HUES64 (cell line): Measurements from ENCODE around the gene RPL13A.
"Not testable (repeated sequence)": the region's sequence is repeated elsewhere in the genome, so short reads cannot be mapped to it uniquely, and the experiment has no call there.

Source experiments
- H3K27ac ChIP-seq: 2 replicates; pipeline ENCODE4 v1.7.0; 2013; ENCODE audit warnings: low read depth, low read length, inconsistent platforms
- H3K27me3 ChIP-seq: 2 replicates; pipeline ENCODE4 v1.6.1; 2013; ENCODE audit warnings: mild to moderate bottlenecking, low read length; ENCODE audit not compliant: insufficient read depth
- H3K36me3 ChIP-seq: 2 replicates; pipeline ENCODE4 v1.6.1; 2013; ENCODE audit warnings: mild to moderate bottlenecking, low read length; ENCODE audit not compliant: insufficient read depth
- H3K4me1 ChIP-seq: 2 replicates; pipeline ENCODE4 v1.6.1; 2013; ENCODE audit warnings: mild to moderate bottlenecking, low read length, moderate library complexity; ENCODE audit not compliant: insufficient read depth
- H3K4me3 ChIP-seq: 2 replicates; pipeline ENCODE4 v1.5.1; 2013; ENCODE audit warnings: mild to moderate bottlenecking, low read length, moderate library complexity
- H3K9ac ChIP-seq: 2 replicates; pipeline ENCODE4 v1.6.1; 2013; ENCODE audit warnings: mild to moderate bottlenecking, low read depth, low read length
- H3K9me3 ChIP-seq: 2 replicates; pipeline ENCODE4 v1.6.1; 2013; ENCODE audit warnings: low read depth, low read length; ENCODE audit not compliant: insufficient read depth
- WGBS: fragments of 150-250, 120-280 bp; methylation state at CpG from one replicate; pipeline ENCODE4 v1.1.7; 2013; ENCODE audit warnings: missing lambda C conversion rate; 5-methylcytosine and 5-hydroxymethylcytosine counted together

The RPL13A gene

DNA sequence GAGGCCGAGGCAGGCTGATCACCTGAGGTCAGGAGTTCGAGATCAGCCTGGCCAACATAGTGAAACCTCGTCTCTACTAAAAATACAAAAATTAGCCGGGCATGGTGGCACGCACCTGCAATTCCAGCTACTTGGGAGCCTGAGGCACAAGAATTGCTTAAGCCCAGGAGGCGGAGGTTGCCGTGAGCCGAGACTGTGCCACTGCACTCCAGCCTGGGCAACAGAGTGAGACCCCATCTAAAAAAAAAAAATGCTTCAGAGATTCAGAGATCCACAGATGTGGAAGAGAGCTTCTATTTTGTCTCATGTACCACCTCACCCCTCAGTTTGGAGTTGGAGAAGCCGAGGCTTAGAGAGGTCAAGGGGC, 13.9 kb upstream of the RPL13A start:
- H3K4me1 ChIP-seq, H3K36me3 ChIP-seq, H3K9me3 ChIP-seq, H3K4me3 ChIP-seq, H3K27me3 ChIP-seq, H3K27ac ChIP-seq, H3K9ac ChIP-seq: not testable (repeated sequence)
- WGBS: 90% methylated on average over 9 of the region's 9 CpGs

DNA sequence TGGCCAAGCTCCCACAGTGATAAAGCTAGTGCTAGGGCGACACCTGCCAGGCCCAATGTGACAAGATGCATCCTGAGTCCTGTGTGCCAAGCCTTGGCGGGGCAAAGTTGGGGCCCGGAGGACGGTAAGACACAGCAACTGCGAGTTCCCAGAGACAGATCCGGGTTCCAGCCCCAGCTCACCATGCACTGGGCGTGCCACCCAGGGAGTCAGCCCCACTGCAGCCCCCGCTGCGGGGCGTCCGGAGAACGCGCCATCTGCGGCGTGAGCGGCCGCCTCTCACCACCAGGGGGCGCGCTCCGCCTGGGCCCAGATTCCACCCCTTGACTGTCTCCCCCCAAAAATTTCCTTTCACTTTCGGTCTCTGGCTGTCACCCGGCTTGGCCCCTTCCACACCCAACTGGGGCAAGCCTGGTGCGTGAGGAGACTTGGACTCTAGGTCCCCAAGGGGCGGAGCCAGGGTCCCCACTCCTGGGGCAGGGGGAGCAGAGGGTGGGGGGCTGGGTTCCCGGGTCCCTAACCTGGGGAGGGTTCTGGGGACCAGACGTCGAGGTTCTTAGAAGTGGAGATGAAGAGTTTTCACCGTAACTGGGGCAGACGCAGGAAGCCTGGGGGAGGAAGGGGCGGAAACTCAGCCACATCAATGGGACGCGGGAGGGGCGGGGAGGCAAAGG, 13.4 kb upstream of the RPL13A start, which contains the start of gene FLT3LG:
TSS of gene FLT3LG (plus strand) at position 348 of the 674 bp plus-strand sequence. CDS start 425 bp downstream, outside the sequence.
- H3K4me3 ChIP-seq: peak within 1 kb of the TSS; percentile 44
- 16% methylated on average over 33 of the region's 33 CpGs for WGBS
- peaks cover 7% of the 10 kb centered on the region; the same call in 1 of the 2 replicates for H3K36me3 ChIP-seq
- peaks cover 5% of the 10 kb centered on the region; the same call in 1 of the 2 replicates for H3K27me3 ChIP-seq
- no peaks in the 10 kb centered on the region for H3K9me3 ChIP-seq
- H3K4me1 ChIP-seq: no peaks in the 10 kb centered on the region
- no peak within 1 kb of the TSS for H3K27ac ChIP-seq
- H3K9ac ChIP-seq: no peak within 1 kb of the TSS

DNA sequence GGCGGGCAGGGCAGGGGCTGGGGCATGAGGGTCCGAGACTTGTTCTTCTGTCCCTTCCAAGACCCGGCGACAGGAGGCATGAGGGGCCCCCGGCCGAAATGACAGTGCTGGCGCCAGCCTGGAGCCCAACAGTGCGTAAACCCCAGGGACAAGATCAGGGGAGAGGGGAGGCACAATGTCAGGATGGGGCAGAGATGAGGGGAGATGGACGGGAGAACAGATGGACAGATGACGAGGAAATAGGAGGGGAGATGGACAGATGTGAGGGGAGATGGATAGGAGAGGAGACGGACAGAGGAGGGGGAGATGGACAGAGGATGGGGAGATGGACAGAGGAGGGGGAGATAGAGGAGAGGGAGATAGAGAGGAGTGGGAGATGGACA, 12.9 kb upstream of the RPL13A start:
- 40% methylated on average over 11 of the region's 11 CpGs for WGBS
- H3K27ac ChIP-seq: no peak overlapping the region

DNA sequence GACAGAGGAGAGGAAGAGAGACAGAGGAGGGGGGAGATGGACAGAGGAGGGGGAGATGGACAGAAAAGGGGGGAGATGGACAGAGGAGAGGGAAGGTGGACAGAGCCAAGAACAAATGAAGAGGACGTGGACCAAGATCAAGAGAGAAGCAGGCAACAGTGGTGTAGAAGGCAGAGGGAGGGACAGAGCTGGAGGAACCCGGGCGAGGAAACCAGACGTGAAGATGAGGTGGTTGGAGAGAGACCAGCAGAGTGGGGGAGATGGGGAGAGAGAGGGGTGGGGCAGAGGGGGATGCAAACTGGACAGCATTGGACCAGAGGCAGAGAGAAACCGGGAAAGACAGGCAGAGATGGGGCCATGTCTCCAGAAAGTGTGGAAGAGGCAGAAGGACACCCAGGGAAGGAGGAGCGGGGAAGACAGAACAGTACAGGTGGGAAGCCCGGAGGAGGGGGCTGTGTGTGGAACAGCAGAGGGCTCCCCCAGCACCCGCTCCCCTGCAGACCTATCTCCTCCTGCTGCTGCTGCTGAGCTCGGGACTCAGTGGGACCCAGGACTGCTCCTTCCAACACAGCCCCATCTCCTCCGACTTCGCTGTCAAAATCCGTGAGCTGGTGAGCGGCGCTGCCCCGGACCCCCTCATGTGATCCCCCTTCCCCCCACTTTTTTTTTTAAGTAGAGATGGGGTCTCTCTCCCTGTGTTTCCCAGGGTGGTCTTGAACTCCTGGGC, 12.1 kb upstream of the RPL13A start:
- Histone ChIP-seq H3K9me3 (no peaks in the 10 kb centered on the region), H3K4me3 (no peak overlapping the region), H3K36me3 (0 out of 2 replicates have a peak, but pooled peaks cover 3% of the 10 kb centered on the region), H3K4me1 (no peaks in the 10 kb centered on the region), H3K27ac (no peak overlapping the region), H3K27me3 (peaks cover 5% of the 10 kb centered on the region; the same call in 1 of the 2 replicates), H3K9ac (no peak overlapping the region)
- 82% methylated on average over 14 of the region's 15 CpGs for WGBS

More for the DNA sequence above, 12.9 kb upstream of the RPL13A start:
- no peak overlapping the region; the same call in 1 of the 2 replicates for H3K4me3 ChIP-seq
- H3K4me1 ChIP-seq: no peaks in the 10 kb centered on the region
- peaks cover 5% of the 10 kb centered on the region; the same call in 1 of the 2 replicates for H3K27me3 ChIP-seq
- no peak overlapping the region for H3K9ac ChIP-seq
- H3K9me3 ChIP-seq: no peaks in the 10 kb centered on the region
- H3K36me3 ChIP-seq: peaks cover 7% of the 10 kb centered on the region; the same call in 1 of the 2 replicates

DNA sequence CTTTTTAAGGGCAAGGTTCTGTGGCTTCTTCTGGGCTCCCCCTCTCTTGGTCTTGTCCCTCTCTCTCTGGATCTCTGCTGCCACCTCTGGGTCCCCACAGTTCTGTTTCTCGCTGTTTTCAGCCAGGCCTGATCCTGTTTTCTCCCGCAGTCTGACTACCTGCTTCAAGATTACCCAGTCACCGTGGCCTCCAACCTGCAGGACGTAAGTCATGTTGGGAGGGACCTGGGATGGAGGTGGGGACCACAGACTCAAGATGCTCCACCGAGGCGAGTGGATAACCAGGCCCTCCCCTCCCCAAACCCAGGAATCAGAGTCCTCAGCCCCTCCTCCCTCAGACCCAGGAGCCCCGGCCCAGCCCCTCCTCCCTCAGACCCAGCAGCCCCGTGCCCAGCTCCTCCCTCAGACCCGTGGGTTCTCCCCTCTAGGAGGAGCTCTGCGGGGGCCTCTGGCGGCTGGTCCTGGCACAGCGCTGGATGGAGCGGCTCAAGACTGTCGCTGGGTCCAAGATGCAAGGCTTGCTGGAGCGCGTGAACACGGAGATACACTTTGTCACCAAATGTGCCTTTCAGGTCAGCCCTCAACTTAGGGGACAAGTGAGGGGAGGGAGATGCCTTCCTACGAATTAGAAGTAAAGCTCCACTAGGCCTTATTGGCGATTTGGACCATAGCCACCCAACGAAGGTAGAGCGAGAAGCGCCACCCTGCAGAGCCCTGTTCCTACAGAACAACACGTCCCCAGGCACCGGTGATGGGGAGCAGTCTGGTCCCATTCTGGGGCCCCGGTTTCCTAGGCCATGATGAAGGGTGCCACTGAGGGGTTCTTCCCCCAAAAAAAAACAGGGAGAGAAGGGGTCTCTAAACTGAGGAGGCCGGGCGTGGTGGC, 11.2 kb upstream of the RPL13A start:
- no peak overlapping the region for H3K9ac ChIP-seq
- 0 out of 2 replicates have a peak, but pooled peaks cover 2% of the 10 kb centered on the region for H3K36me3 ChIP-seq
- 33% methylated on average over 26 of the region's 27 CpGs for WGBS
- H3K27ac ChIP-seq: no peak overlapping the region
- no peaks in the 10 kb centered on the region for H3K9me3 ChIP-seq
- peaks cover 5% of the 10 kb centered on the region; the same call in 1 of the 2 replicates for H3K27me3 ChIP-seq
- no peaks in the 10 kb centered on the region for H3K4me1 ChIP-seq
- peak overlapping the region; percentile 30 for H3K4me3 ChIP-seq

DNA sequence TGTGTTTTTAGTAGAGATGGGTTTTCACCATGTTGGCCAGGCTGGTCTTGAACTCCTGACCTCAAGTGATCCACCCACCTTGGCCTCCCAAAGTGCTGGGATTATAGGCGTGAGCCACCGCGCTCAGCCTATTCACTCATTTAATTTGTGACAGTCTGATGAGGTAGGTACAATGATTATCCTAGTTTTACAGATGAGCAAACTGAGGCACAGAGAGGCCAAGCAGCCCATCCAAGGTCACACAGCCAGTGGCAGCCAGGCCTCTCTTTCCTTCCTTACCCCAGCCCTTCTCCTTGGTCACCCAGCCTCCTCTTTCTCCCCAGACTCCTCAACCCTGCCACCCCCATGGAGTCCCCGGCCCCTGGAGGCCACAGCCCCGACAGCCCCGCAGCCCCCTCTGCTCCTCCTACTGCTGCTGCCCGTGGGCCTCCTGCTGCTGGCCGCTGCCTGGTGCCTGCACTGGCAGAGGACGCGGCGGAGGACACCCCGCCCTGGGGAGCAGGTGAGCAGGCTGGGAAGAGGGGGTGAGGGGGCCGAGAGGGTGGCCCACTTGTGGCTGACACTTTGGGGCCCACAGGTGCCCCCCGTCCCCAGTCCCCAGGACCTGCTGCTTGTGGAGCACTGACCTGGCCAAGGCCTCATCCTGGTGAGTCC, 7.3 kb upstream of the RPL13A start:
- Histone ChIP-seq H3K27ac (no peak overlapping the region), H3K36me3 (no peaks in the 10 kb centered on the region), H3K27me3 (no peaks in the 10 kb centered on the region), H3K4me3 (no peak overlapping the region), H3K9ac (no peak overlapping the region), H3K4me1 (no peaks in the 10 kb centered on the region), H3K9me3 (no peaks in the 10 kb centered on the region)
- WGBS: 90% methylated on average over 14 of the region's 14 CpGs

DNA sequence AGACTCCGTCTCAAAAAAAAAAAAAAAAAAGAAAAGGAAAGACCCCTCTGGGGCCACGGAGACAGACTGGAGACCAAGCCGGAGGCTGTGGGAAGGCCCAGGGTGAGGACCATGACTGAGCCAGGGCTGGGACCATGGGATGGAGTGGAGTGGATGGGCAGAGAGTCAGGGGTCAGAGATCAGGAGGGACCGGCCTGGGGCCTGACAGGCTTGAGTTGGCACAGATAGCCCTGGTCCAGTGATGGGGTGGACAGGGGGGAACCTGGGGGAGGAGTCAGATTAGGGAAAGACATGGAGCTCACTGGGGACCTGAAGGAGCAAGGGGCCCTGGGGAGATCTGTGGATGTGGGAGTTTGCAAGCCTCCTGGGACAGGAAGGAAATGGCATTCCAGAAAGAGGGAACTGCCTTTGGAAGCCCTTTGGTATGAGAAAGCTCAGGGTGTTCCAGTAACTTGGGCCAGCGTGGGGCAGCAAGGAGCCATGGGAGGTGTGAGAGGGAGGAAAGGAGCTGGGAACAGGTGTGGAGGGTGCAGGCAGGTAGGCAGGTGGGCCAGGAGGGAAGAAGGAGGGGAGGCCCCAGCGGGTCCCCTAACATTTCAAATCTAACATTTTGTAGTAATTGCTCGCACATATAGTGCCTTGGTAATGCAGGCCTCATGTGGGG, 6.3 kb upstream of the RPL13A start:
- H3K4me1 ChIP-seq: no peaks in the 10 kb centered on the region
- H3K36me3 ChIP-seq: no peaks in the 10 kb centered on the region
- no peaks in the 10 kb centered on the region for H3K27me3 ChIP-seq
- no peak overlapping the region for H3K27ac ChIP-seq
- WGBS: 93% methylated on average over 7 of the region's 7 CpGs
- H3K9ac ChIP-seq: no peak overlapping the region
- no peaks in the 10 kb centered on the region for H3K9me3 ChIP-seq
- no peak overlapping the region for H3K4me3 ChIP-seq

DNA sequence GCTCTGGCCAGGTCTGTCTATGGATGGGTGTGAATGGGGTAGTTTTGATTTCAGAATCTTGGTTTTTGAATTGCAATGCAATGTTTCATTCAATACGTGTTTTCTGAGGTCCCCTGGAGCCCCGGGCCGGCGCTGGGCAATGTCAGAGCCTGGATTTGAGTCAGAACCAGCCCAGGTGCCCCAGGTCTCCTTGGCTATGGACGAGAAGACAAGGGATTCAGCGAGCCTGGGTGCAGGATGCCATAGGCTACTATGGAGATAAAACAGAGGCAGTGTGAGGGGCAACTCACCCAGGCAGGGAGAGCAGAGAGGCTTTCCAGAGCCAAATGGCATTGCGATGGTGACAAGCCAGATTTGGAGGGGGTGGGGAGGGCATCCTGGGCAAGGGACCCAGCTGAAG, 1.2 kb upstream of the RPL13A start:
- H3K4me1 ChIP-seq: peaks cover 7% of the 10 kb centered on the region
- peaks cover 33% of the 10 kb centered on the region for H3K36me3 ChIP-seq
- H3K27ac ChIP-seq: no peak overlapping the region
- H3K27me3 ChIP-seq: no peaks in the 10 kb centered on the region
- no peaks in the 10 kb centered on the region for H3K9me3 ChIP-seq
- 93% methylated on average over 7 of the region's 7 CpGs for WGBS
- no peak overlapping the region for H3K9ac ChIP-seq
- no peak overlapping the region for H3K4me3 ChIP-seq

DNA sequence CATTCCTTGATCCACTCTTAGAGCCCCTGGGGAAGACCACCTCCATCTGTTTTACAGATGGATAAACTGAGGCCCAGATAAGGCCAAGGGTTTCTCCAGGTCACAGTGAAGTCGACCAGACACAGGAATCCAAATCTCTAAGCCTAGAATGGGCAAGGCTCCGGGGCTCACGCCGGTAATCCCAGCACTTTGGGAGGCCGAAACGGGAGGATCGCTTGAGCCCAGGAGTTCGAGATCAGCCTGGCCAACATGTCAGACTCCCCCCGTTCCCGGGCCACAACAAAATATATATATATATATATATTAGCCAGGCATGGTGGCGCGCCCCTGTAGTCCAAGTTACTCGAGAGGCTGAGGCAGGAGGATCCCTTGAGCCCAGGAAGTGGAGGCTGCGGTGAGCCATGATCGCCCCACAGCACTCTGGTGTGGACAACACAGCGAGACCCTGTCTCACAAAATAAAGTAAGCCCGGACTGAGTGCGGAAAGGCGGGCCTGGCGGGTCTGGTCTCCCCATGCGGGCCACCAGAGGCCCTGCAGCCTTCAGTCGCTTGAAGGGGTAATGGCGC, 615 bp upstream of the RPL13A start:
- no peaks in the 10 kb centered on the region for H3K27me3 ChIP-seq
- peaks cover 39% of the 10 kb centered on the region for H3K36me3 ChIP-seq
- H3K4me3 ChIP-seq: 0 out of 2 replicates have a peak overlapping the region, but pooled peaks have one; percentile 20
- 0 out of 2 replicates have a peak overlapping the region, but pooled peaks have one; percentile 39 for H3K9ac ChIP-seq
- no peaks in the 10 kb centered on the region for H3K9me3 ChIP-seq
- H3K4me1 ChIP-seq: peaks cover 7% of the 10 kb centered on the region
- WGBS: 64% methylated on average over 21 of the region's 23 CpGs
- H3K27ac ChIP-seq: no peak overlapping the region
